ENCODE results near the gene PSMD14. TPM values are rescaled to one million over a fixed set of nuclear protein-coding genes. Genes with fewer than 3 reads are reported as not detected.

The PSMD14 gene
- total RNA-seq, 1 experiment from 2014 or later = 81.1 TPM

DNA sequence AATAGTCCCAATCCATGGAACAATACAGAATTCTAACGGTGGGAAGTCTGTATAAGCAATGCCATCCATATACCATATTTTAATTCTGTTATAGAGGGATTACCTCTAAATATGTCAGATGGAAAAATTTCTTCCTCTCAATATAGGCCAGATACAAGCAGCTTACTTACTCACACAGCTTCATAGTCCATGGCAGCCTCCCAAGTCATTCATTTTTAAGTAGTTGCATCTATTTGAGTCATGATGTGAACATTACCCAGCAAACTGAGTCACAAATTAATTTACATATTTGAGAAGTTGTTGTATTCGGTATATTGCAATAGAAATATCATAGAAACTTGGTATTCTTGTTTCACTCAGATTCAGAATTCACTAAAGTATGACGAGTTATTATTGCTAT, 128.2 kb downstream of the PSMD14 start:
- H3K27ac Mint-ChIP-seq (ENCODE audit: unreplicated experiment) = no peak overlapping the region
- Histone ChIP-seq H3K9me3 (no peaks in the 10 kb centered on the region), H3K27me3 (replicated peaks; ENCODE audit: control insufficient read depth, insufficient read depth, low read length) (no peaks in the 10 kb centered on the region), H3K36me3 (ENCODE audit: control insufficient read depth, insufficient read depth, low read length) (no peaks in the 10 kb centered on the region), H3K4me3 (ENCODE audit: low read depth, low read length) (no peak overlapping the region), H3K4me1 (no peaks in the 10 kb centered on the region)
- TF ChIP-seq CTCF (IDR thresholded peaks at IDR 0.05; ENCODE audit: insufficient read depth in 1 of 2, low read depth in 1 of 2, low read length in 1 of 2, severe bottlenecking in 1 of 2, unreplicated experiment in 1 of 2) = no peak
- BruUV-seq (replicated peaks) = no TSS peak
- H3K36me3 Mint-ChIP-seq (ENCODE audit: insufficient read depth, unreplicated experiment) = no peaks in the 10 kb centered on the region
- no peak for DNase-seq
- ChIA-PET CTCF (no interaction called here), POLR2A (no interaction called here)
- no peak overlapping the region for H3K4me3 Mint-ChIP-seq (ENCODE audit: unreplicated experiment)
- intact Hi-C loops (cut with micrococcal nuclease; ENCODE audit: unreplicated experiment) = no loop called here
- H3K27me3 Mint-ChIP-seq (ENCODE audit: insufficient read depth, unreplicated experiment) = peaks cover 17% of the 10 kb centered on the region
- no peaks in the 10 kb centered on the region for H3K9me3 Mint-ChIP-seq (ENCODE audit: unreplicated experiment)
- no peaks in the 10 kb centered on the region for H3K4me1 Mint-ChIP-seq (ENCODE audit: low read depth, unreplicated experiment)

DNA sequence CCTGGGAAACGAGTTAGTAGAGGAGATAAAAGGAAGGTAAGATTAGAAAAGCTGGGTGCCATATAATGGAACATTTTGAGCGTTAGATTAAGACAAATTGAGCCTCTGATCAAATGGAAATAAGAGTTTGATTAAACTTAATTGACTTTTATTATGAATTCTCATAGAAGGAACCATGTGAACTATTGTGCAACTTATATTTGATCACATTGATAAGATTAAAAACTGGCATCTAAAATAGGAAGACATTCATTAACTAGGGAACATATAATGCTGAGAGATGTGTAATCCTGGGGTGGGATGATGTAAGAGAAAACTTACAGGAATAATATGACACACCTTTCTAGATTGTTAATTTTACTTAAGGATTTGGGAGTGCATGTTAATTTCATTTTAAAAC, 130.4 kb downstream of the PSMD14 start:
- CTCF ChIA-PET = no interaction called here
- BruUV-seq (replicated peaks) = no TSS peak
- DNase-seq = no peak

GRCh38 chr2:161445097-161445496, 136.9 kb downstream of the PSMD14 start:
- no peak for TF ChIP-seq CTCF (IDR thresholded peaks at IDR 0.05; ENCODE audit: insufficient read depth in 1 of 2, low read depth in 1 of 2, low read length in 1 of 2, severe bottlenecking in 1 of 2, unreplicated experiment in 1 of 2)
- no TSS peak for BruUV-seq (replicated peaks)
- Histone ChIP-seq H3K36me3 (ENCODE audit: control insufficient read depth, insufficient read depth, low read length) (no peaks in the 10 kb centered on the region), H3K4me3 (ENCODE audit: low read depth, low read length) (no peak overlapping the region), H3K27me3 (replicated peaks; ENCODE audit: control insufficient read depth, insufficient read depth, low read length) (no peaks in the 10 kb centered on the region), H3K9me3 (peaks cover 3% of the 10 kb centered on the region; the same call in 1 of the 2 replicates), H3K4me1 (no peaks in the 10 kb centered on the region)
- Mint-ChIP-seq H3K27me3 (ENCODE audit: insufficient read depth, unreplicated experiment) (no peaks in the 10 kb centered on the region), H3K36me3 (ENCODE audit: insufficient read depth, unreplicated experiment) (no peaks in the 10 kb centered on the region), H3K4me1 (ENCODE audit: low read depth, unreplicated experiment) (no peaks in the 10 kb centered on the region), H3K27ac (ENCODE audit: unreplicated experiment) (no peak overlapping the region), H3K4me3 (ENCODE audit: unreplicated experiment) (no peak overlapping the region), H3K9me3 (ENCODE audit: unreplicated experiment) (no peaks in the 10 kb centered on the region)
- intact Hi-C loops (cut with micrococcal nuclease; ENCODE audit: unreplicated experiment) = no loop called here
- CTCF ChIA-PET = no interaction called here
- no peak for DNase-seq
- POLR2A ChIA-PET = no interaction called here

More for the DNA sequence above, 130.4 kb downstream of the PSMD14 start:
- H3K9me3 Mint-ChIP-seq (ENCODE audit: unreplicated experiment) = no peaks in the 10 kb centered on the region
- H3K27me3 Mint-ChIP-seq (ENCODE audit: insufficient read depth, unreplicated experiment) = peaks cover 7% of the 10 kb centered on the region
- H3K4me3 Mint-ChIP-seq (ENCODE audit: unreplicated experiment) = no peak overlapping the region
- intact Hi-C loops (cut with micrococcal nuclease; ENCODE audit: unreplicated experiment) = no loop called here
- no peaks in the 10 kb centered on the region for H3K4me1 Mint-ChIP-seq (ENCODE audit: low read depth, unreplicated experiment)
- POLR2A ChIA-PET = no interaction called here
- H3K27ac Mint-ChIP-seq (ENCODE audit: unreplicated experiment) = no peak overlapping the region
- H3K36me3 Mint-ChIP-seq (ENCODE audit: insufficient read depth, unreplicated experiment) = no peaks in the 10 kb centered on the region
- Histone ChIP-seq H3K27me3 (replicated peaks; ENCODE audit: control insufficient read depth, insufficient read depth, low read length) (no peaks in the 10 kb centered on the region), H3K36me3 (ENCODE audit: control insufficient read depth, insufficient read depth, low read length) (no peaks in the 10 kb centered on the region), H3K9me3 (no peaks in the 10 kb centered on the region; the same call in 1 of the 2 replicates), H3K4me1 (no peaks in the 10 kb centered on the region), H3K4me3 (ENCODE audit: low read depth, low read length) (no peak overlapping the region)
- no peak for TF ChIP-seq CTCF (IDR thresholded peaks at IDR 0.05; ENCODE audit: insufficient read depth in 1 of 2, low read depth in 1 of 2, low read length in 1 of 2, severe bottlenecking in 1 of 2, unreplicated experiment in 1 of 2)
